Stimulated activated CD4-positive, alpha-beta T cell treated with anti-CD3 and anti-CD28 coated beads, Interleukin-15, amount 100 ng/mL, for 48 hours (primary cell): ENCODE results near the gene SLC5A2.
"Not testable (repeated sequence)": the region's sequence is repeated elsewhere in the genome, so short reads cannot be mapped to it uniquely, and the experiment has no call there.

Experiments used
- DNase-seq, 2 donors: peaks; one replicate each; pipeline ENCODE4 v3.0.0-alpha.2; 2020; ENCODE audit warnings: low read depth in 2 of 2

Gene SLC5A2

DNA sequence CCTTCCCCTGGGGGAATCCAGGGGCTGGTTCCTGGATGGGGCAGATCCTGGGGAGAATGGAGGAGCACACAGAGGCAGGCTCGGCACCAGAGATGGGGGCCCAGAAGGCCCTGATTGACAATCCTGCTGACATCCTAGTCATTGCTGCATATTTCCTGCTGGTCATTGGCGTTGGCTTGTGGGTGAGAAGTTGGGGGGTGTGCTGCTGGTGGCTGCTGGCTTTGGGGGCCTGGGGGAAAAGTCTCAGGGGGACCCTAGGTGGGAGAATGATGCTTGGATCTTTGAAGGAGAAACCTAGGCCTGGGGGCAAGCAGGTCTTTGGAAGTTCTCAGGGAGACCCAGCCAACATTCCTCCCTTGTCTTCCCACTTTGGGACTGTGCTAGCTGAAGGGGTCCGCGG lies at the start of gene SLC5A2:
SLC5A2 (plus strand) TSS at position 43 of the 400 bp plus-strand sequence; CDS start at position 57, 14 bp downstream.
- DNase-seq, result no peak

DNA sequence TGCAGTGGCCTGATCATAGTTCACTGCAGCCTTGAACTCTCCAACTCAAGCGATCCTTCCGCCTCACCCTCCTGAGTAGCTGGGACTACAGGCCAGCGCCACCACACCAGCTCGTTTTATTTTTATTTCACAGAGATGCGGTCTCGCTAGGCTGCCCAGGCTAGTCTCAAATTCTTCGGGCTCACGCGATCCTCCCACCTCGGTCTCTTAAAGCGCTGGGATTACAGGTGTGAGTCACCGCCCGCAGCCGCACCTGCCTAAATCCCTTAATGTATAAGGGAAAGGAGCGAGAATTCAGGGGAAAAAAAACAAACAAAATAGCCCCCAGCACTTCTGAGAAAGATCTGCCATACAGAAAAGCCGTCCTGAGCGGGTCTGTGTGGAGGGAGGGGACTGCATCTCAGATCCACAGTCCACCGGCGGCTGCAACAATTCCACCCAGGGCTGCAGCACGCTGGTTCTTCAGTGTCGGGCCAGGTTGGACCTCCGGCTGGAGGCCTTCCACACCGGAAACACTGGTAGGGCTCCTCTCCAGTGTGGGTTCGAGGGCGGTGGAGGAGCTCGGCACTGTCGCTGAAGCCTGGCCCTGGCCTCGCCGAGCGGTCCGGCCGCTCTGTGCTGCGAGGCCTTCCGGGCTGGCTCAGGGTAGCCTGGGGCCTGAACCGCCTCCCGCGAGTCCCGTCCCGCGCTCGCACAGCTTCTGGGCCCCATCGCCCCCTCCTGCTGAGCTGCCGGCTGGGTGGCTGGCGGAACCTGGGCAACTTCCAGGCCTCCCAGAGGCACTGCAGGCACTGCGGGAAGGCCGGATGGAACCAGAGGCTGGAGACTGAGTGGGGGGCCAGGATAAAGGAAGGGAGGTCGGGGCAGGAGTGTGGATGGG lies 47.3 kb upstream of the SLC5A2 start:
- no peak for DNase-seq

DNA sequence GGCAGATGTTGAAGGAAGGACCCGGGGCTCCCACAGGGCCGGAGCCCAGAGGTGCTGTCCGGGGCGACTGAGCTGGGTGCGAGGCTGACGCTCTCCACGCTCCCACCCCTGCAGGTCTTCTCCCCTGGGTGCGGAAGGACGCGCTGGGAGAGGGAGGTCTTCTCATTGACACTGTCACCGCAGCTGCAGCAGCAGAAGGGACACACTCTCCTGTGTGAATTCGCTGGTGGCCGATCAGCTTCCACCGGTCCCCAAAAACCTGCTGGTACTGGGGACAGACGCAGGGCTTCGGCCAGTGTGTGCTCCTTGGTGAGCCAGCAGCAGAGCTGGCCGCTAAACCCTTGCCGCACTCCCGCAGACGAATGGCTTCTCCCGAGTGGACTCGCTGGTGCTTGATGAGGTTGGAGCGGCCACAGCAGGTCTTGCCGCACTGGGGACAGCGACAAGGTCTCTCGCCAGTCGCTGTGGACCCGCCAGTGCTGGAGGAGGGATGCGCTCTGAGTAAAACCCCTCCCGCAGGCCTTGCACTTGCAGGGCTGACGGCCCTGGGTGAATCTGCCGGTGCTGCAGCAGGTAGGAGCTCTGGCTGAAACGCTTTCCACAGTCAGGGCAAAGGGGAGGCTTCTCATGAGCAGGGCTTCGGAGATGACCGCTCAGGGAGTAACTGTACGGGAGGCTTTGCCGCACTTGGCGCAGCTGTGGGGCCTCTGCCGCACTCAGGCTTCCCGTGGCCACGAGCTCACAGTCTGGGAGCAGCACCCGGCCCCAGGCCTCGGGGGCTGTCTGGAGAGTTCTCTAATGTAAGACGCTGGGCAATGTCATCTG lies 46.5 kb upstream of the SLC5A2 start:
- DNase-seq, result no peak

GRCh38 chr16:31438414-31438813 lies 44.5 kb upstream of the SLC5A2 start:
- DNase-seq, result no peak

DNA sequence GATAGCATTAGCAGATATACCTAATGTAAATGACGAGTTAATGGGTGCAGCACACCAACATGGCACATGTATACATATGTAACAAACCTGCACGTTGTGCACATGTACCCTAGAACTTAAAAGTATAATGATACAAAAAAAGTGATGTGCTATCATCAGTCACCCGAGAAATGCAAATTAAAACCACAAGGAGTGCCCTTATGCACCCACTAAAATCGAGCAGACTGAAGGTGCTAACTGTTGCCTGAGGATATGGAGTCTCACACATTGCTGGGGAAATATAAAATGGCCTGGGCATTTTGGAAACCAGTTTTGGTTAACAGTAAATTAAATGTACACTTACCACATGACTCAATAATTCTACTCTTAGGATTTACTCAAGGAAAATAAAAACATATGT lies 43.9 kb upstream of the SLC5A2 start:
- DNase-seq, result not testable (repeated sequence)

GRCh38 chr16:31439519-31439918 lies 43.4 kb upstream of the SLC5A2 start:
- DNase-seq, result no peak

- no peak for DNase-seq
Measured at GRCh38 chr16:31440516-31441184, 42.3 kb upstream of the SLC5A2 start.

- no peak for DNase-seq
Measured at GRCh38 chr16:31441956-31442355, 41.0 kb upstream of the SLC5A2 start.

DNA sequence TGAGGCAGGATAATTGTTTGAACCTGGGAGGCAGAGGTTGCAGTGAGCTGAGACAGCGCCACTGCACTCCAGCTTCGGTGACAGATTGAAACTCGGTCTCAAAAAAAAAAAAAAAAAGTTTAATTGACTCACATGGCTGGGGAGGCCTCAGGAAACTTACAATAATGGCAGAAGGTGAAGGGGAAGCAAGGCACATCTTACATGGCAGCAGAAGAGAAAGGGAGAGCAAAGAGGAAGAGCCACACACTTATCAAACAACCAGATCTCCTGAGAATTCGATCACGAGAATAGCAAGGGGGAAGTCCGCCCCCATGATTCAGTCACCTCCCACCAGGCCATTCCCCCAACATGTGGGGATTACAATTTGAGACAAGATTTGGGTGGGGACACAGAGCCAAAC lies 37.0 kb upstream of the SLC5A2 start:
- DNase-seq, result not testable (repeated sequence)

DNA sequence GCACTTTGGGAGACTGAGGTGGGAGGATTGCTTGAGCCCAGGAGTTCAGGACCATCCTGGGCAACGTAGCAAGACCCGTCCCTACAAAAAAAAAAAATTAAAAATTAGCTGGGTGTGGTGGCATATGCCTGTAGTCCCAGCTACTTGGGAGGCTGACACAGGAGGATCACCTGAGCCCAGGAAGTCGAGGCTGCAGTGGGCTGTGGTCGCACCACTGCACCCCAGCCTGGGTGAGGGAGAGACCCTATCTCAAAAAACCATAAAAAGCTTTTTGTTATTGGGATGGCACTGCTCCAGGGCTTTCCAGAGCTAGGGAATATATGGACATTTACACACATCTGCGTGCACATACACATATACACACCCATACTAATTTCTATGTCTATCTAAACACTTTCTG lies 31.7 kb upstream of the SLC5A2 start:
- DNase-seq, result no peak

- DNase-seq, result no peak
Measured at GRCh38 chr16:31451681-31452351, 31.1 kb upstream of the SLC5A2 start.

- DNase-seq, result no peak
Measured at GRCh38 chr16:31452631-31453106, 30.3 kb upstream of the SLC5A2 start.

GRCh38 chr16:31453255-31454204 lies 29.4 kb upstream of the SLC5A2 start:
- no peak for DNase-seq

- no peak for DNase-seq
Measured at GRCh38 chr16:31455601-31456314, 27.2 kb upstream of the SLC5A2 start.

- DNase-seq, result no peak
Measured at GRCh38 chr16:31456988-31457360, 25.9 kb upstream of the SLC5A2 start.

DNA sequence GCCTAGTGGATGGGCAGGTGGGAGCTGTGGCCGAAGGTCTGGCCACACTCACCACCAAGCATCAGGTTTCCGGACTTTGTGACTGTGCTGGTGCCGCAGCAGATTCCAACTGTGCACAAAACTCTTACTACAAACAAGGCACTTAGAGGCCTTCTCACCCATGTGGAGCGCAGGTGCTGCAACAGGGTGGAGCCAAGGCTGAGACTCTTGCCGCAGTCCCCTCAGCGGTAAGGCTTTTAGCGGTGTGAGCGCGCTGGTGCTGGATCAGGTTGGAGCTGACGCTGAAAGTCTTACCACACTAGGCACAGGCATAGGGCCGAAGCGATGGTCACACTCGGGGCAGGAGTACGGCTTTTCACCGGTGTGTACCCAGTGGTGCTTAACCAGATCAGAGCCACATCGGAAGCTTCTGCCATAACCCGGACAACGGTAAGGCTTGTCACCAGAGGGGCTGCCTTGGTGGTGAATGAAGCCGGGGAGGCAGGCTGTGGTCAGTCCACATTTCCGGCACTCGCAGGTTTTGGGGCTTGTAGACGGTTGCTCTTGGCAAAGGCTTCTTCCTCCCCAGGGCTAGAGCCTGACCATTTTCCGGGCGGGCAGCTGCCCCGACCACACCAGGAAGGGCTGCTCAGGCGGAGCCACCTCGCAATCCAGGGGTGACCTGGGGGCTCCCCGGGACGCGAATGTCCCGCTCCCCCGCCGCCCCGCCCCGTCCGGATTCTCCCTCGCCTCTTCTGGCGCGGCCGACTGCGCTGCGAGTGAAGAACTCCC lies 24.7 kb upstream of the SLC5A2 start:
- peak; percentile 26 to 48 for DNase-seq

DNA sequence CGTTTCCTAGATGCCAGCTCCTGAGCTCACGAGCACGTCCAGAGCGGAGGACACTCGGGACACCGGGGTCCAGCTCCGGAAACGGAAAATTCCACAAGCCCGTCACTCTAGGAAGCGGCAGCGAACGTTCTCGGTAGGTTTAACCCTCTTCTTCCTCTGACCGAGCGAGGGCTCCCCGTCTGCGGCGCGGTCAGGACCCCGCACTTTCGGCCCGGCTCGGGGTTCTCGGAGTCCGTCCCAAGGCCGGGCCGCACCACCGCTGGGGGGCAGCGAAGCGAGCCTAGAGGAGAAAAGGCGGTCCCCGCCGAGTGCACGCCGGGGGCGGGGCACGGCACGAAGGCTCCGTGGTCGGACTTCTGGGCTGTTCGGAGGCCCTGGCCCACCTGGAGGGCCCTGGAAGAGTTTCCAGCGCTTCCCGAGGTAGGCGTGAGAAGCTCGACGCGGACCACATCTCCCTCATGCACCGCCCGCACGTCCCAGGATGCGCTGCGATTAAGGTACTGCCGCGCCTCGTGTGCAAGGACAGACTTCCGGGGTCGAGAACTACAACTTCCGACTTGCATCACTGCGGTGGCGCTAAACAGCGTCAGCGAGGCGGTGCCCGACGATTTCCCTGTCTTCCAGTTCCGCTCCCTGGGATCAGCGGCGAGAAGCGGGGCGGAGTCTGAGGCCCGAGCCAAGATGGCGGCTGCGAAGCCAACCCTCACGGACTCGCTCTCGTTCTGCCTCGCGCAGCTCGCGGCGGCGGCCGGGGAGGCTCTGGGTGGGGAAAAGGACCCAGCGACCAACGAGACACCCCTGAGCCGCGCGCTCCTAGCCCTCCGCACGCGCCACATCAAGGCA lies 23.9 kb upstream of the SLC5A2 start, which contains the start of gene ARMC5:
ARMC5 (plus strand) TSS at position 658 of the 843 bp plus-strand sequence; CDS start at position 682, 24 bp downstream.
- peak; percentile 93 to 98 for DNase-seq
